HFFc6 (cell line): ENCODE results near the gene ZNF524. TPM values are rescaled to one million over a fixed set of nuclear protein-coding genes. Genes with fewer than 3 reads are reported as not detected.
"Not testable (repeated sequence)": the region's sequence is repeated elsewhere in the genome, so short reads cannot be mapped to it uniquely, and the experiment has no call there.

ENCODE experiments used
- DNase-seq: peaks from one replicate; pipeline ENCODE4 v3.0.0-alpha.2; 2018
- H3K27ac Mint-ChIP-seq: 2 replicates; pipeline ENCODE4 v1.8.0; 2020; ENCODE audit warnings: mild to moderate bottlenecking, mixed read lengths
- H3K27me3 Mint-ChIP-seq: 2 replicates; pipeline ENCODE4 v1.8.0; 2021; ENCODE audit warnings: mild to moderate bottlenecking, moderate library complexity, mixed read lengths; ENCODE audit not compliant: insufficient read depth
- H3K36me3 Mint-ChIP-seq: 2 replicates; pipeline ENCODE4 v1.8.0; 2021; ENCODE audit warnings: low read depth, mixed read lengths
- H3K4me1 Mint-ChIP-seq: 2 replicates; pipeline ENCODE4 v1.8.0; 2020; ENCODE audit warnings: low read depth, mixed read lengths
- H3K4me3 Mint-ChIP-seq: 2 replicates; pipeline ENCODE4 v1.8.0; 2020; ENCODE audit warnings: mild to moderate bottlenecking, moderate library complexity, mixed read lengths
- H3K9me3 Mint-ChIP-seq: 2 replicates; pipeline ENCODE4 v1.8.0; 2020; ENCODE audit warnings: mild to moderate bottlenecking, mixed read lengths
- CTCF ChIP-seq: fragments of 200-600 bp; sonication (generic); IDR thresholded peaks from 2 replicates; pipeline ENCODE4 v1.5.0; 2021; ENCODE audit warnings: antibody characterized with exemption, mild to moderate bottlenecking
- total RNA-seq, 6 experiments: library from RNA; stranded (reverse); fragmentation: NEBNext Ultra II Directional; extraction: Animal tissue kit (Norgen Biotek cat#: 25700); gene quantifications; 2 replicates in 1 of 6; 3 replicates in 5 of 6; pipeline ENCODE4 v1.2.3, GENCODE V29; 2021

ZNF524 gene
- total RNA-seq, 6 experiments from 2014 or later, result 9.3 to 12.0 (median 10.7) TPM

DNA sequence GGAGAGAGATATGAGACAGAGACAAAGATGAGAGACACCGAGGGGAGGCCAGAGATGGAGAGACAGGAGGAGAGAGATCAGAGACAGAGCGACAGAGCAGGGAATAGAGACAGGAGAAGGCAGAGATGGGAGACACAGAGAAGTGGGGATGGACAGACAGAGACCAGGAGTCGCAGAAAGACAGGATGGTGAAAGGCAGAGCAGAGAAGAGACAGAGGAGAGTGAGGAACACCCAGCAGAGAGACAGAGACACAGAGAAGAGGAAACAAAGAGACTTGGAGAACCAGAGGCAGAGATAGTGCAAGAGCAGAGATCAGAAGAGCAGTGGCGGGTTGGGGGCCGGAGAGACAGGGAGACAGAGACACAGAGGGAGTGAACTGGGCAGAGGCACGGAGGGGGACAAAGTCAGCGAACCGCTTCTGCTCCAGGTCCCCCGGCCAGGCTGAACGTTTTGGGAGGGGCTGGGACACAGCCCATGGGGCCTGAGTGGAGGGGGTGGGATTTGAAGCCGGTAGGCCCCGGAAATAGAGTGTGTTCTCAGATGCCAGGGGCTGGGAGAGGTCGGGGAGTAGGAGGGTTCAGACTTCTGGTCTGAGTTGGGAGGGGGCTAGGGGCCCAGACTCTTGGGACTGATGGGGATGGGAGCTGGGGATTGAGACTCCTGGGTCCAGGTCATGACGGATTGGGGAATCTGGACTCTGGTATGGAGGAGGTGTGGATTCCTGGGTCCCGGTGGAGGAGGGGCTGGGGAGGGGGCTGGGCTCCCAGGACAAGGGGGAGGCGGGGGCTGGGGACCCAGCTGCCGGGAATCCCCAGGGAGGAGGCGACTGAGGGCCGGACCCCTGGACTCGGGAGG lies 20.1 kb upstream of the ZNF524 start:
- Mint-ChIP-seq H3K9me3 (no peaks in the 10 kb centered on the region), H3K27ac (peak overlapping the region; percentile 85), H3K4me3 (peak overlapping the region; percentile 95), H3K36me3 (peaks cover 22% of the 10 kb centered on the region), H3K4me1 (peaks cover 14% of the 10 kb centered on the region), H3K27me3 (peaks cover 6% of the 10 kb centered on the region)
- DNase-seq, result no peak
- TF ChIP-seq CTCF, result no peak

- peak; percentile 77 for DNase-seq
- Mint-ChIP-seq H3K36me3 (peaks cover 22% of the 10 kb centered on the region), H3K27me3 (peaks cover 4% of the 10 kb centered on the region), H3K27ac (peak within 1 kb of the TSS; percentile 85), H3K4me3 (peak within 1 kb of the TSS; percentile 95), H3K4me1 (peaks cover 21% of the 10 kb centered on the region), H3K9me3 (no peaks in the 10 kb centered on the region)
- no peak for TF ChIP-seq CTCF
Observed at GRCh38 chr19:55580628-55581144, 19.4 kb upstream of the ZNF524 start, which contains the start of gene ZNF579. Gene ZNF579 (minus strand): TSS chr19:55580848. CDS start chr19:55579639, 1,209 bp downstream.

GRCh38 chr19:55581145-55581822 lies 18.8 kb upstream of the ZNF524 start:
- no peak for DNase-seq
- Mint-ChIP-seq H3K9me3 (no peaks in the 10 kb centered on the region), H3K4me1 (peaks cover 27% of the 10 kb centered on the region), H3K27ac (no peak overlapping the region), H3K27me3 (peaks cover 4% of the 10 kb centered on the region), H3K36me3 (peaks cover 18% of the 10 kb centered on the region), H3K4me3 (peak overlapping the region; percentile 95)
- no peak for TF ChIP-seq CTCF

GRCh38 chr19:55581823-55582223 lies 18.3 kb upstream of the ZNF524 start:
- peak overlapping the region; percentile 95 for H3K4me3 Mint-ChIP-seq
- peaks cover 4% of the 10 kb centered on the region for H3K27me3 Mint-ChIP-seq
- no peaks in the 10 kb centered on the region for H3K9me3 Mint-ChIP-seq
- DNase-seq, result no peak
- H3K4me1 Mint-ChIP-seq, result peaks cover 27% of the 10 kb centered on the region
- no peak overlapping the region for H3K27ac Mint-ChIP-seq
- H3K36me3 Mint-ChIP-seq, result peaks cover 15% of the 10 kb centered on the region
- TF ChIP-seq CTCF, result no peak

- H3K4me1 Mint-ChIP-seq, result peaks cover 31% of the 10 kb centered on the region
- not testable (repeated sequence) for H3K27me3 Mint-ChIP-seq, DNase-seq, H3K9me3 Mint-ChIP-seq, H3K27ac Mint-ChIP-seq
- peaks cover 10% of the 10 kb centered on the region for H3K36me3 Mint-ChIP-seq
- peak overlapping the region; percentile 95; the same call in 1 of the 2 replicates for H3K4me3 Mint-ChIP-seq
Observed at GRCh38 chr19:55582284-55582683, 17.8 kb upstream of the ZNF524 start.

GRCh38 chr19:55583897-55584296 lies 16.2 kb upstream of the ZNF524 start:
- not testable (repeated sequence) for H3K27ac Mint-ChIP-seq, DNase-seq, H3K27me3 Mint-ChIP-seq, H3K9me3 Mint-ChIP-seq, H3K36me3 Mint-ChIP-seq, H3K4me3 Mint-ChIP-seq
- H3K4me1 Mint-ChIP-seq, result peaks cover 33% of the 10 kb centered on the region
